GM12874 (cell line): ENCODE measurements around the gene TUBE1.

Experiments used
- CTCF ChIP-seq: IDR thresholded peaks from 2 replicates; pipeline ENCODE4 v1.5.1; 2011; ENCODE audit warnings: low read depth, mild to moderate bottlenecking, control low read depth, low read length, moderate library complexity; ENCODE audit not compliant: insufficient read depth

The TUBE1 gene

GRCh38 chr6:112096901-112097300, 9.6 kb upstream of the TUBE1 start:
- no peak for TF ChIP-seq CTCF

DNA sequence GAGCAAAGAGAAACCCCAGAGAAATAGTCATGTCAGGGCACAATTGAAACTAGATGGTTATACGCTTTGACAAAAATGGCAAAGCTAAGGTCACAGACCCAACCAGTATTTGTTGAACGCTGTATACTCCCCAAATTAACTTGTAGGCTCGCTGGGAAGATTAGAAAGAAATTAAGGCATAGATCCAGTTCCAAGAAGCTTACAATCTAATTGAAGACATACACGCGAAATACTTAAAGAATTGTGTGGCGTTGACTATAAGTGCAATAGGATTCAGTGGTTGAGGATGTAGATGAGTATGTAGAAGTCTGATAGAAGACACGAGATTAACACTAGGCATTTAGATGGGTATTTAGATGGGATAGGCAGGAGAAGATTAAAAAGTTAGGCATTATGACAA, 634 bp upstream of the TUBE1 start:
- no peak for TF ChIP-seq CTCF

GRCh38 chr6:112086744-112087135, 542 bp downstream of the TUBE1 start:
- TF ChIP-seq CTCF, result no peak

DNA sequence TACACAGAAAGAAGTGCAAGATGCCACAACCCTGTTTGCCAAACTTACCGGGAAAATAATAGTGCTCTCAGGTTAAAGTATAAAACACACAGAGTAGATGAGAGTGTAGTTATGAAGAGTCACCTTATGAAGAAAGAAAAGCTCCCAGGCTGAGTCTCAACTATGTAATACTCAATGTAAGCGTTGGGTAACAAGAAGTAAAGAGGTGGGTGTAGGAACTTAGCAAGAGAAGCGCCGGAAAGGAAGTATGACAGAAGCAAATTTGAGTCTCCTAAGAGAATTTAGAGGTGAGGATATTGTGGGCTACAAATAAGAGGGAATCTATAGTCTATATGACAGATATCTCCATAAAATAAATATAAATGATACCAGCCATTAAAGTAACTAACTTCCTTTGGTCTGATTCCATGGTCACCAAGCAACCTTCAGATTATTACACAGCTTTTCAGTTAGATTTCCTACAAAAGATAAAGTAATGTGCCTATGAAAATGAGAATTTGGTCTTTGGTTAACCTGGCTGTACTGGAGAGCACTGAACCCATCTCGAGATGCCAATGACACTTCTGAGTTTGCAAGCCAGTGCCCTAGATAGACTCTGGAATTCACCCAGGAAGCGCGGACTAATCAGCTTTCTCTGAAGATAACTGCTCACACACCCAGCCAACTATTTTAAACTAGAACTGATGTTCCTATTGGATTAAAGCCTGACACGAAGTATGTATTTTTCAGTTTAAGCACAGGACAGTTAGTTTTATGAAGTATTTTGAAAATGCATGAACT, 1.8 kb downstream of the TUBE1 start:
- TF ChIP-seq CTCF, result no peak

DNA sequence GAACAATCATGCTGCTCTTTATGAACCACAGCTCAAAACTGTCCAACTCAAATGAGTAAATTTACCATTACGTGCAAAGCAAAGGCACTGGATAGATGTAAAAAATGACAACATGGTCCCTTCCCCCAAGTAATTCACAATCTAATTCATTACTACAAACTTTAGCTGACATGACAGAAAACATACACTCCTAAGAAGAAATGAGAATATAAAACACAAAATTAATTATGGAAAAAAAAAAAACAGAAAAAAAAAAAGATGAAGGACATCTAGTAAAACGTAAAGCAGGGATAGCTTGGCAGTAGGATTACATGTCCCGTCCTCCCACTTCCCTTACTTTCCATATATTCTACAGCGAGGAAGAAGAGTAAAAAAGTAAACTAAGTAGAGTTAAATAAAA, 5.7 kb downstream of the TUBE1 start:
- no peak for TF ChIP-seq CTCF

DNA sequence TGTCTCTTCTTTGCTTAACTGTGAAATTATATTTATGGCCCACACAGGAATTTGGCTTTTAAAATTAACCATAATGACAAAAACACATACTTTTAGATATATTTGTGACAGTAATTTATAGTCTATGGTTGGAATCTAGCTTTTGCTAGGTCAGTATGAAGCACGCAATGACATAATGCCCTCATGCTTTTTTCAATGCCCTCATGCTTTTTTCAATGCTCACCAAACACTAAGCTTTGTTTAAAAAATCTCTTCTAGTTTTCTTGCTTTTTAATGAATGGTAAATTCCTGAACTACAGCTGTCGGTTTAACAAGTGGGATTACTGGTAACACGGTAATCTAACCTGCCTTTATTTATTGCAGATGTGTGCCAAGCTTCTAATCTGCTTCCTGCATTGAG, 20.7 kb downstream of the TUBE1 start:
- no peak for TF ChIP-seq CTCF

GRCh38 chr6:112065426-112065986, 21.8 kb downstream of the TUBE1 start:
- no peak for TF ChIP-seq CTCF
